ENCODE measurements around the gene RPS18.

- TF ChIP-seq CTCF (IDR thresholded peaks at IDR 0.05) (no peak), POLR2AphosphoS5 (IDR thresholded peaks at IDR 0.05) (no peak), EP300 (IDR thresholded peaks at IDR 0.05) (no peak)
Observed at GRCh38 chr6:33280539-33280938, 8.7 kb downstream of the RPS18 start.
